PC-9 (cell line): ENCODE measurements around the gene GSX1. TPM values are rescaled to one million over a fixed set of nuclear protein-coding genes. Genes with fewer than 3 reads are reported as not detected.

Experiments
- BruUV-seq: library from RNA; stranded (reverse); fragments of 400-500 nt; replicated peaks from 2 replicates; lab custom pipeline; 2021; lab: Mats Ljungman, UMichigan
- CTCF ChIA-PET: fragments of 300-600 bp; sonication (Branson Sonifier 250); formaldehyde crosslinking; loops from one replicate; lab custom pipeline; 2022; ENCODE audit warnings: antibody characterized with exemption; lab: Charles Lee
- POLR2A ChIA-PET: fragments of 300-600 bp; sonication (Branson Sonifier 250); formaldehyde crosslinking; loops from one replicate; lab custom pipeline; 2022; ENCODE audit warnings: antibody characterized with exemption; ENCODE audit not compliant: unreplicated experiment; lab: Charles Lee
- DNase-seq, 2 experiments: peaks; one replicate each; pipeline versions ENCODE4 v3.0.0 to v3.0.0-alpha.2; 2015 to 2022; ENCODE audit warnings: mixed read lengths in 1 of 2
- H2AFZ ChIP-seq: fragments of 200-600 bp; sonication (generic); 2 replicates; pipeline ENCODE4 v1.8.1; 2017; ENCODE audit warnings: antibody characterized with exemption
- H3F3A ChIP-seq: fragments of 200-600 bp; sonication (generic); 2 replicates; pipeline ENCODE4 v1.8.1; 2017; ENCODE audit warnings: antibody characterized with exemption, mild to moderate bottlenecking, low read depth; ENCODE audit not compliant: insufficient read depth
- H3K27ac ChIP-seq: fragments of 200-600 bp; sonication (generic); 2 replicates; pipeline ENCODE4 v1.6.1; 2016; ENCODE audit warnings: mixed run types
- H3K27me3 ChIP-seq: fragments of 200-600 bp; sonication (generic); 2 replicates; pipeline ENCODE4 v1.6.1; 2016; ENCODE audit warnings: low read depth, mixed run types; ENCODE audit not compliant: insufficient read depth
- H3K36me3 ChIP-seq: fragments of 200-600 bp; sonication (generic); 2 replicates; pipeline ENCODE4 v1.6.1; 2016; ENCODE audit warnings: low read depth, mixed run types
- H3K4me1 ChIP-seq: fragments of 200-600 bp; sonication (generic); replicated peaks from 2 replicates; pipeline ENCODE4 v1.6.1; 2016; ENCODE audit warnings: mixed run types; ENCODE audit not compliant: insufficient read depth
- H3K4me2 ChIP-seq: fragments of 200-600 bp; sonication (generic); 2 replicates; pipeline ENCODE4 v1.6.1; 2017; ENCODE audit warnings: mixed run types
- H3K4me3 ChIP-seq: fragments of 200-600 bp; sonication (generic); 2 replicates; pipeline ENCODE4 v1.6.1; 2016; ENCODE audit warnings: mixed run types
- H3K79me2 ChIP-seq: fragments of 200-600 bp; sonication (generic); 2 replicates; pipeline ENCODE4 v1.6.1; 2017; ENCODE audit warnings: low read depth, mixed run types
- H3K9me2 ChIP-seq: fragments of 200-600 bp; sonication (generic); 2 replicates; pipeline ENCODE4 v1.8.1; 2017; ENCODE audit warnings: mild to moderate bottlenecking; ENCODE audit not compliant: insufficient read depth
- H3K9me3 ChIP-seq: fragments of 200-600 bp; sonication (generic); 2 replicates; pipeline ENCODE4 v1.8.1; 2016; ENCODE audit warnings: low read depth; ENCODE audit not compliant: insufficient read depth
- H4K20me1 ChIP-seq: fragments of 200-600 bp; sonication (generic); 2 replicates; pipeline ENCODE4 v1.8.1; 2017; ENCODE audit not compliant: insufficient read depth
- EZH2 ChIP-seq: fragments of 200-600 bp; sonication (generic); IDR thresholded peaks from 2 replicates; pipeline ENCODE4 v1.8.0; 2017; ENCODE audit warnings: antibody characterized with exemption, low read depth
- intact Hi-C: fragments of 100-400 bp; cut with micrococcal nuclease; formaldehyde crosslinking; loops from one replicate; pipeline ENCODE4 v1.10.0; 2022; ENCODE audit not compliant: unreplicated experiment
- total RNA-seq: library from RNA; stranded (reverse); gene quantifications from 2 replicates; pipeline ENCODE4 v1.2.3, GENCODE V29; 2021
- TF ChIP-seq, protein P1 (sequence below): fragments of 200-600 bp; sonication (generic); conservative IDR thresholded peaks from 2 replicates; pipeline ENCODE4 v1.6.1; 2017; ENCODE audit warnings: mixed run types, antibody characterized with exemption, mild to moderate bottlenecking, moderate library complexity

Gene GSX1
- total RNA-seq, 1 experiment from 2014 or later: not detected

DNA sequence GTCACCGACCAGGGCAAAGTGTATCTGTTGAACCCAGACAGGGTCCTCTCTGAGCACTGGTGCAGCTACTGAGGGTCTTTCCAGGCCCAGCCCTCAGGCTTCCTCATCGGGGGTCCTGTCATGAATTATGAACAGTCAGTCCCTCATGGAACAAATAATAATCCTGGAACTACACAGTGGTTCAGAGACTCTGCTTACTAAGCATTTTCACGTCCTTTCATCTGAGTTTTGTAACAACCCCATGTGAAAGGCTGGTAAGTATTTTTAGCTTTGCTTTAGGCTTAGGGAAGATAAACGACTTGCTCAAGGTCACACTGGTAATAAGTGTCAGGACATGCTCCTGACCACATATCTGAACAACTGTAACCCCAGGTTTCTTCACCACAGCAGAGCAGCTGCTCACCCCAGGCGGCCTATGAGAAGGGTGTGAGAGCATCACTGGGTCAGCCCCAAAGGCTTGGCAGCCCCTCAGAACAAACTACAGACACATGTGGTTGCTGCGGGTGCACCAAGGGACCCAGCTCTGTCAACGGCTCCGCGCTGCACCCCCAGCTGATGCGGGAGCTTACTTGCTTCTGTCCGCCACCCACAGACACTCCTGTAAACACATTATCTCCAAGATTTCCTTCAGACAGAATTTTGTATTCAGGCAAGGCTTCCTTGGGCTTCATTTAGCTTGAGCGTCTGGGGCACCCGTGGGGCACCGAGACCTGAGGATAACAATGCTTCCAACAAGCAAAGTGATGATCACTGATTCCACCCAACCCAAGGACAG is 19.4 kb upstream of the GSX1 start:
- TF ChIP-seq, protein P1, sequence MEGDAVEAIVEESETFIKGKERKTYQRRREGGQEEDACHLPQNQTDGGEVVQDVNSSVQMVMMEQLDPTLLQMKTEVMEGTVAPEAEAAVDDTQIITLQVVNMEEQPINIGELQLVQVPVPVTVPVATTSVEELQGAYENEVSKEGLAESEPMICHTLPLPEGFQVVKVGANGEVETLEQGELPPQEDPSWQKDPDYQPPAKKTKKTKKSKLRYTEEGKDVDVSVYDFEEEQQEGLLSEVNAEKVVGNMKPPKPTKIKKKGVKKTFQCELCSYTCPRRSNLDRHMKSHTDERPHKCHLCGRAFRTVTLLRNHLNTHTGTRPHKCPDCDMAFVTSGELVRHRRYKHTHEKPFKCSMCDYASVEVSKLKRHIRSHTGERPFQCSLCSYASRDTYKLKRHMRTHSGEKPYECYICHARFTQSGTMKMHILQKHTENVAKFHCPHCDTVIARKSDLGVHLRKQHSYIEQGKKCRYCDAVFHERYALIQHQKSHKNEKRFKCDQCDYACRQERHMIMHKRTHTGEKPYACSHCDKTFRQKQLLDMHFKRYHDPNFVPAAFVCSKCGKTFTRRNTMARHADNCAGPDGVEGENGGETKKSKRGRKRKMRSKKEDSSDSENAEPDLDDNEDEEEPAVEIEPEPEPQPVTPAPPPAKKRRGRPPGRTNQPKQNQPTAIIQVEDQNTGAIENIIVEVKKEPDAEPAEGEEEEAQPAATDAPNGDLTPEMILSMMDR: no peak
- no peak for TF ChIP-seq EZH2
- BruUV-seq: no TSS peak
- CTCF ChIA-PET: no interaction called here

DNA sequence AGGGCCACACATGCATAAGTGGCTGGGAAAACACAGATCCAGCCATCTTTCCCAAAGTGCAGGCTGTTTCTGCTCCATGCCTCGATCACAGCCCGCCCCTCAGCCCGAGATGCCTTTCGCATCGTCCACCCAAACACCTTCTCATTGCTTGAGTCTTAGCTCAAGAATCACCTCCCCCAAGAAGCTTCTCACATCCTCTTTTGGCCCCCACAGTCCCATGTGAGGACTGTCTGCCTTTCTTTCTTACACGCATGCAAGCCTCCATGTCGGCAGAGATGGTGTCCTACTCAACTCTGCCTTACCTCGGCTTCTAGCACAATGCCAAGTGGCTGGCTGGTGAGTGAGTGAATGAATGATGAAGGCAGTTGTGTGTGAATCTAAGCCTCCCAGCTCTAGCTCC is 18.1 kb upstream of the GSX1 start:
- Histone ChIP-seq H3K79me2 (no peaks in the 10 kb centered on the region), H3K4me2 (no peak overlapping the region), H3K4me1 (peaks cover 18% of the 10 kb centered on the region), H4K20me1 (no peaks in the 10 kb centered on the region), H2AFZ (no peak overlapping the region), H3K4me3 (no peak overlapping the region), H3K36me3 (no peaks in the 10 kb centered on the region), H3K27me3 (peaks cover 4% of the 10 kb centered on the region), H3K9me3 (no peaks in the 10 kb centered on the region), H3K27ac (no peak overlapping the region), H3K9me2 (no peaks in the 10 kb centered on the region), H3F3A (peaks cover 8% of the 10 kb centered on the region; the same call in 1 of the 2 replicates)
- ChIA-PET CTCF (no interaction called here), POLR2A (no interaction called here)
- intact Hi-C loops: no loop called here
- no TSS peak for BruUV-seq
- no peak for DNase-seq
- TF ChIP-seq, protein P1: no peak
- TF ChIP-seq EZH2: no peak

More for the DNA sequence above, 19.4 kb upstream of the GSX1 start:
- no peaks in the 10 kb centered on the region for H3K36me3 ChIP-seq
- peaks cover 8% of the 10 kb centered on the region; the same call in 1 of the 2 replicates for H3F3A ChIP-seq
- no peaks in the 10 kb centered on the region for H3K9me3 ChIP-seq
- H3K79me2 ChIP-seq: no peaks in the 10 kb centered on the region
- POLR2A ChIA-PET: no interaction called here
- no peaks in the 10 kb centered on the region for H3K9me2 ChIP-seq
- H3K27me3 ChIP-seq: peaks cover 11% of the 10 kb centered on the region
- no peak overlapping the region for H3K4me2 ChIP-seq
- H2AFZ ChIP-seq: no peak overlapping the region
- intact Hi-C loops: no loop called here
- H4K20me1 ChIP-seq: no peaks in the 10 kb centered on the region
- peaks cover 18% of the 10 kb centered on the region for H3K4me1 ChIP-seq
- no peak for DNase-seq
- no peak overlapping the region for H3K4me3 ChIP-seq
- H3K27ac ChIP-seq: no peak overlapping the region

DNA sequence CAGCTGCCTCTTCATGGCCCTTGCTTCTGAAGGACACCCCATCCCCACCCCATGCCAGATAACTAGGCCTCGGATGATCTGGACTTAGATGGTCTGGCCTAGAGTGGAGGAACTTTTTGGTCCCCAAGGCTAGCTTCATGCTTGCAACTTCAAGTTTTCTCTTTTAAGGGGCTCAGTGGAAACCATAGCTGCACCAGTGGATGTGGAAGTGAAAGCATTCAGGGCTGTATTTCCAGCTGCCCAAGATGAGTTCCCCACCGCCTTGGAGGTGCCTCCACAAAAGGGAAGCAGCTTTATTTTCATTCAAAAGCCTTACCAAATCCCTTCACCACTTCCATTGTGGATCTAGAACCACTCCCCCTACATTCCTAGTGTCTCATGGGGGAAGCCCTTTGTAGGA is 17.6 kb upstream of the GSX1 start:
- no peaks in the 10 kb centered on the region for H3K79me2 ChIP-seq
- H3K36me3 ChIP-seq: no peaks in the 10 kb centered on the region
- H2AFZ ChIP-seq: no peak overlapping the region
- no peaks in the 10 kb centered on the region for H4K20me1 ChIP-seq
- TF ChIP-seq, protein P1: no peak
- no peak for TF ChIP-seq EZH2
- peaks cover 8% of the 10 kb centered on the region; the same call in 1 of the 2 replicates for H3F3A ChIP-seq
- H3K4me2 ChIP-seq: no peak overlapping the region
- H3K9me3 ChIP-seq: no peaks in the 10 kb centered on the region
- H3K4me3 ChIP-seq: no peak overlapping the region
- H3K9me2 ChIP-seq: no peaks in the 10 kb centered on the region
- intact Hi-C loops: no loop called here
- peaks cover 18% of the 10 kb centered on the region for H3K4me1 ChIP-seq
- no peak overlapping the region for H3K27ac ChIP-seq
- BruUV-seq: no TSS peak
- no peak for DNase-seq
- POLR2A ChIA-PET: no interaction called here
- CTCF ChIA-PET: no interaction called here
- no peaks in the 10 kb centered on the region for H3K27me3 ChIP-seq
